CD4-positive, alpha-beta memory T cell (primary cell): ENCODE measurements around the gene LDLRAD4. TPM values are rescaled to one million over a fixed set of nuclear protein-coding genes. Genes with fewer than 3 reads are reported as not detected.

Experiments used
- CTCF ChIA-PET: fragments of 350-600 bp; sonication (Branson Sonifier 250); formaldehyde crosslinking; loops from one replicate; lab custom pipeline; 2021; ENCODE audit warnings: inconsistent platforms; ENCODE audit not compliant: partially characterized antibody; lab: Charles Lee
- POLR2A ChIA-PET: fragments of 350-600 bp; sonication (Branson Sonifier 250); formaldehyde crosslinking; loops from one replicate; lab custom pipeline; 2021; ENCODE audit not compliant: partially characterized antibody; lab: Charles Lee
- DNase-seq, 5 donors: peaks; one replicate each; pipeline versions ENCODE4 v3.0.0 to v3.0.0-alpha.2; 2020 to 2022; ENCODE audit warnings: mixed read lengths in 1 of 5
- H3K27ac ChIP-seq: one replicate; pipeline ENCODE4 v1.7.0; 2013; ENCODE audit warnings: low read depth, low read length
- H3K27me3 ChIP-seq: 2 replicates; pipeline ENCODE4 v1.7.0; 2013; ENCODE audit warnings: mild to moderate bottlenecking, low read length, moderate library complexity; ENCODE audit not compliant: insufficient read depth
- H3K36me3 ChIP-seq: 2 replicates; pipeline ENCODE4 v1.7.0; 2013; ENCODE audit warnings: mild to moderate bottlenecking, low read length, moderate library complexity; ENCODE audit not compliant: insufficient read depth
- H3K4me1 ChIP-seq: 2 replicates; pipeline ENCODE4 v1.7.0; 2013; ENCODE audit warnings: mild to moderate bottlenecking, low read length, moderate library complexity; ENCODE audit not compliant: insufficient read depth
- H3K4me3 ChIP-seq, 2 donors: one replicate each; pipeline ENCODE4 v1.7.0; 2013; ENCODE audit warnings: low read length in 2 of 2, mild to moderate bottlenecking in 1 of 2
- H3K9me3 ChIP-seq, 2 donors: one replicate each; pipeline ENCODE4 v1.7.0; 2013; ENCODE audit warnings: low read length in 2 of 2, control low read depth in 1 of 2; ENCODE audit not compliant: control insufficient read depth in 1 of 2
- H3K27ac Mint-ChIP-seq, 7 donors: one replicate each; pipeline ENCODE4 v1.8.0; 2020 to 2021; ENCODE audit warnings: mixed read lengths in 7 of 7, mild to moderate bottlenecking in 6 of 7, inconsistent platforms in 3 of 7, moderate library complexity in 3 of 7
- H3K27me3 Mint-ChIP-seq, 2 donors: one replicate each; pipeline ENCODE4 v1.8.0; 2020 to 2021; ENCODE audit warnings: mixed read lengths in 2 of 2
- H3K36me3 Mint-ChIP-seq, 2 donors: one replicate each; pipeline ENCODE4 v1.8.0; 2020 to 2021; ENCODE audit warnings: mixed read lengths in 2 of 2, inconsistent platforms in 1 of 2, mild to moderate bottlenecking in 1 of 2
- H3K4me1 Mint-ChIP-seq, 4 donors: one replicate each; pipeline ENCODE4 v1.8.0; 2020 to 2021; ENCODE audit warnings: mixed read lengths in 4 of 4, mild to moderate bottlenecking in 1 of 4
- H3K4me3 Mint-ChIP-seq, 8 donors: one replicate each; pipeline ENCODE4 v1.8.0; 2020 to 2021; ENCODE audit warnings: mixed read lengths in 8 of 8, mild to moderate bottlenecking in 7 of 8, moderate library complexity in 6 of 8, inconsistent platforms in 3 of 8
- H3K9me3 Mint-ChIP-seq, 8 donors: one replicate each; pipeline ENCODE4 v1.8.0; 2020 to 2021; ENCODE audit warnings: mixed read lengths in 8 of 8, mild to moderate bottlenecking in 5 of 8, inconsistent platforms in 3 of 8, moderate library complexity in 1 of 8
- intact Hi-C: fragments of 100-400 bp; cut with micrococcal nuclease; formaldehyde crosslinking; loops from one replicate; pipeline ENCODE4 v1.15.1; 2023
- polyA plus RNA-seq, 2 donors: library from polyadenylated mRNA; unstranded; fragments of 300-500 nt; fragmentation: Illumina TruSeq; gene quantifications; one replicate each; pipeline ENCODE4 v1.2.3, GENCODE V29; 2021
- total RNA-seq, 2 experiments: library from RNA; stranded (reverse); gene quantifications; one replicate each; pipeline ENCODE4 v1.2.3, GENCODE V29; 2021

Gene LDLRAD4
- total and polyA plus RNA-seq, 4 experiments from 2014 or later = 17.4 to 63.0 (median 36.6) TPM

DNA sequence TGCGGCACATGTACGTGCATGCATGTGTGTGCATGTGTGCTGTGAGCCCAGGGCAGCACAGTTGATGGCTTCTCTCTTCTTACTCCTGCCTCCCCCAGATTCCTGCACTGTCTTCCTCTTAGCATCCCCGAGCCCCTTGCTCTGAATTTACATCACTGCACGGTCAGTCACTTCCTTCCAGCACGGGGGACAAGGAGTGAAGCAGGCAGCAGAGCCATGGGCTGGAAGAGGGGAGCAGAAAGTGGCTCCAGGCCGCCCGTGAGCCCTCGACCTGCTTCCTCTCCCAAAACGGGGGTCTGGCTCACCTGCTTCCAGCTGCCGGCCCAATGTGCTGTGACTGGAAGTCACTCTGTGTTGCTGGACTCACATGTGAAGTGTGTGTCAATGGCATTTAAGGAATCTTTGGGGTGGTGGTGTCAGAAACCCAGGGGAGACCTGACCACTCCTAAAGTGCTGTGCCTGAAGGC, 401.7 kb downstream of the LDLRAD4 start:
- DNase-seq = no peak
- no peak overlapping the region for H3K27ac ChIP-seq
- H3K9me3 ChIP-seq = no peaks in the 10 kb centered on the region
- CTCF ChIA-PET = no interaction called here
- H3K27me3 ChIP-seq = no peaks in the 10 kb centered on the region
- H3K4me1 Mint-ChIP-seq = peaks cover 20 to 26% (median 21%) of the 10 kb centered on the region in 4 donors
- no peaks in the 10 kb centered on the region for H3K27me3 Mint-ChIP-seq
- peaks cover 9 to 16% of the 10 kb centered on the region in 2 donors for H3K36me3 Mint-ChIP-seq
- POLR2A ChIA-PET = no interaction called here
- H3K9me3 Mint-ChIP-seq = no peaks in the 10 kb centered on the region
- H3K4me1 ChIP-seq = peaks cover 20% of the 10 kb centered on the region
- H3K27ac Mint-ChIP-seq = peak overlapping the region in 4 of 7 donors; percentile 15 to 60 (median 20)
- intact Hi-C loops = no loop called here
- H3K36me3 ChIP-seq = peaks cover 8% of the 10 kb centered on the region
- H3K4me3 ChIP-seq = no peak overlapping the region
- H3K4me3 Mint-ChIP-seq = no peak overlapping the region

DNA sequence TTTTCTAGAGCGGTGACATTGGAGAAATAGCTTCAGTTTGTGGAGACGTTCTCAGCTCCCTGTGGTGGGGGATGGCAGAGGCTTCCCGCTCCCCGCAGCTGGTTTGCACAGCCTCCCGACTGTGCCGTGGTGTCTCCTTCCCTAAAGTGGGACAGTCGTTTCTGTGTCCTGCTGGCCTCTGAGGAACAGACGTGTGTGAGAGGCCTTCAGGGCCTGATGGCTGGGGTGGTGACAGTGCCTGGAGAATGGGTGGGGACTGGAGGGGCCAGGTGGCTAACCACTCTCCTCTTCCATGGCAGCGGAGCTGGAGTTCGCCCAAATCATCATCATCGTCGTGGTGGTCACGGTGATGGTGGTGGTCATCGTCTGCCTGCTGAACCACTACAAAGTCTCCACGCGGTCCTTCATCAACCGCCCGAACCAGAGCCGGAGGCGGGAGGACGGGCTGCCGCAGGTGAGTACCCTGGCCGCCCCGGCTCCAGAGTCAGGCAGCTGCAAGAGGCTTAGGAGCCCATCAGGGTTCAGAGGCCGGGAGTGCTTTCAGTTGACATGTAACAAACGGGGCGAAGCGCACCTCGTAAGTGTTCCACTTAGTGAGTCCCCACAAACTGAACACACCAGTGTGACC, 402.4 kb downstream of the LDLRAD4 start:
- no peak overlapping the region for H3K4me3 ChIP-seq
- Mint-ChIP-seq H3K36me3 (peaks cover 9 to 16% of the 10 kb centered on the region in 2 donors), H3K27me3 (no peaks in the 10 kb centered on the region), H3K27ac (peak overlapping the region in 1 of 7 donors; percentile 17), H3K4me3 (no peak overlapping the region), H3K4me1 (peaks cover 13 to 20% (median 16%) of the 10 kb centered on the region in 4 donors), H3K9me3 (no peaks in the 10 kb centered on the region)
- peaks cover 13% of the 10 kb centered on the region for H3K4me1 ChIP-seq
- ChIA-PET CTCF (no interaction called here), POLR2A (no interaction called here)
- H3K36me3 ChIP-seq = peaks cover 8% of the 10 kb centered on the region
- H3K27me3 ChIP-seq = no peaks in the 10 kb centered on the region
- no peaks in the 10 kb centered on the region for H3K9me3 ChIP-seq
- H3K27ac ChIP-seq = no peak overlapping the region
- intact Hi-C loops = no loop called here
- DNase-seq = no peak

DNA sequence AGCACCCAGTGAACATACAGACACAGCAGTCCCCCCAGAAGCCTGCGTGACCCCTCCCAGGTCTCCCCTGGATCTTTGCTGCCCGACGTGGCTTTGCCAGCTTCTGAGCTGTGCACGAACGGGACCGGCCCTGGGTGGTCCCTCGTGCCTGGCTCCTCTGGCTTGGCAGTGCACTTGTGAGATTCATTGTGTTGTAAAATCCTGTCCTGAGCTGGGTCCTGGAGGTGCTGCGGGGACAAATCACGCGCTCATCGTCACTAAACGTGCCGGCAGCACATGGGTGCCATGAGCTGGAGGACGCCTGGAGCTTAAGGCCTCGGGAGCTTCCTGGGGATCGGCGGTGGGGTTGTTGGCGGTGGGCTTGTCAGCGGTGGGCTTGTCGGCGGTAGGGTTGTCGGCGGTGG, 402.9 kb downstream of the LDLRAD4 start:
- H3K27ac ChIP-seq = no peak overlapping the region
- H3K4me1 ChIP-seq = peaks cover 8% of the 10 kb centered on the region
- Mint-ChIP-seq H3K27ac (no peak overlapping the region), H3K4me1 (peaks cover 8 to 17% (median 16%) of the 10 kb centered on the region in 4 donors), H3K27me3 (no peaks in the 10 kb centered on the region), H3K36me3 (peaks cover 12 to 20% of the 10 kb centered on the region in 2 donors), H3K4me3 (no peak overlapping the region), H3K9me3 (peaks cover 0 to 1% (median 0%) of the 10 kb centered on the region in 8 donors)
- no peak overlapping the region for H3K4me3 ChIP-seq
- peaks cover 8% of the 10 kb centered on the region for H3K36me3 ChIP-seq
- no peak for DNase-seq
- intact Hi-C loops = no loop called here
- CTCF ChIA-PET = interaction anchor here (1.1 kb wide), 1 partner anchor 7 kb away, joined by 3 read pairs; no protein-coding TSS in a partner anchor
- H3K27me3 ChIP-seq = no peaks in the 10 kb centered on the region
- POLR2A ChIA-PET = no interaction called here
- H3K9me3 ChIP-seq = no peaks in the 10 kb centered on the region

DNA sequence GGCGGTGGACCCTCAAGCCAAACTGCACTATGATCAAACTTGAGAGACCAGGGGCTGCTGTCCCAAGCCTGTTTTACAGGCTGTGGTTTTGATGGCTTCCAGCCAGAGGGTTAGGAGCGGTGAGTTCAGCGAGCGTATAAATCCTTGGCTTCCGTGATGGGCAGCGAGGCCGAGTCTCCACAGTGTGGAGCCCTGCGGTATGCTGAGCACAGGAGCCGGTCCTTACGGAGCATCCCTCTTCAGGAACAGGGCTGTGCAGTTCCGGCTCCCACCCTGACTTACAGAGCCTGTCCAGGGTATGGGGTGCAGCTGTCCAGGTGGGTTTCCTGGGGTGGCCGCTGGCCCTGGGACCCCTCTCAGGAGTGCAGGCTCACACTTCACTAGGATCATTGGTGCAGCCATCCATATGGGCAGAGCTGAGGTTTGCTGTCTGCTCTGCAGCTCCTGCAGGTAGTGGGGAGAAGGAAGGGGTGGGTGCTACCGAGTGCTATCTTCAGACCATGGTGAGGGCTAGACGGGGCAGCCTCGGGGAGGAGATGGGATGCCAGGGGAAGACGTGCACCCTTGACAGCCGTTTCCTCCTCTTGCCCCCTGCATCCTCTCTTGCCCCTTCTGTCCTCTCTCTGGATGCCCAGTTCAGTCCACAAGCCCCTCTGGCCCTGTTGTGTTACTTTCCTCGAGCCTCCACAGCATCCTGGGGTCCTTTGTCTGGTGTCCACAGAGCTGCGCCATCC, 403.5 kb downstream of the LDLRAD4 start:
- Histone ChIP-seq H3K27me3 (no peaks in the 10 kb centered on the region), H3K4me3 (no peak overlapping the region), H3K4me1 (peaks cover 2% of the 10 kb centered on the region), H3K36me3 (peaks cover 8% of the 10 kb centered on the region), H3K27ac (no peak overlapping the region), H3K9me3 (no peaks in the 10 kb centered on the region)
- Mint-ChIP-seq H3K27ac (no peak overlapping the region), H3K36me3 (peaks cover 12 to 20% of the 10 kb centered on the region in 2 donors), H3K9me3 (peaks cover 0 to 1% (median 0%) of the 10 kb centered on the region in 8 donors), H3K27me3 (no peaks in the 10 kb centered on the region), H3K4me1 (peaks cover 8 to 15% (median 12%) of the 10 kb centered on the region in 4 donors), H3K4me3 (no peak overlapping the region)
- DNase-seq = no peak
- ChIA-PET CTCF (interaction anchor here (1.1 kb wide), 1 partner anchor 8 kb away, joined by 3 read pairs; no protein-coding TSS in a partner anchor), POLR2A (no interaction called here)
- intact Hi-C loops = no loop called here

- POLR2A ChIA-PET = no interaction called here
- no peaks in the 10 kb centered on the region for H3K27me3 ChIP-seq
- no peaks in the 10 kb centered on the region for H3K9me3 ChIP-seq
- no peak overlapping the region for H3K27ac ChIP-seq
- H3K4me3 ChIP-seq = no peak overlapping the region
- Mint-ChIP-seq H3K27ac (peak overlapping the region in 1 of 7 donors; percentile 37), H3K27me3 (no peaks in the 10 kb centered on the region), H3K36me3 (peaks cover 12 to 20% of the 10 kb centered on the region in 2 donors), H3K4me1 (peaks cover 5 to 13% (median 8%) of the 10 kb centered on the region in 4 donors), H3K9me3 (peaks cover 0 to 1% (median 0%) of the 10 kb centered on the region in 8 donors), H3K4me3 (no peak overlapping the region)
- CTCF ChIA-PET = interaction anchor here (1.1 kb wide), 2 partner anchors 8 to 9 kb away, joined by 3 to 4 read pairs; no protein-coding TSS in a partner anchor
- intact Hi-C loops = no loop called here
- H3K4me1 ChIP-seq = no peaks in the 10 kb centered on the region
- DNase-seq = no peak
- peaks cover 8% of the 10 kb centered on the region for H3K36me3 ChIP-seq
Measured at GRCh38 chr18:13622751-13623150, 404.2 kb downstream of the LDLRAD4 start.

DNA sequence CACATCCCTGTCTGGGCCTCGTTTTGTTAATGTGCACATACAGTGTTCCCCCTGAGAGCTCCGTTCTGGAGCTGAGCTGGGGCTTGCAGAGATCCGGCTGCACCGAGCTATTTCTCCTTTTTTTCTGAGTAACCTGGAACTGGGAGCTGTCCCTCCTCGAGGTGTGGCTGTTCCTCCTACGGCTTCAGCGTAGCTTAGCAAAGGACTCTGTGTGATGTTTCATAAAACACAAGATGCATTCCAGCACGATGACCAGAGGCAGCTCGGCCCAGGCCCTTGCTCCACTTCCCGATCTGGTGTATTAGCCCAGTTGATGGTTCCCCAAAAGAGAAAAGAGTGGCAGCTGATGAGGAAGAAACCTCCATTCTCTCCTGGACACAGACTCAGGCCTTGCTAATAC, 404.8 kb downstream of the LDLRAD4 start:
- H3K36me3 ChIP-seq = peaks cover 8% of the 10 kb centered on the region
- Mint-ChIP-seq H3K9me3 (peaks cover 0 to 1% (median 0%) of the 10 kb centered on the region in 8 donors), H3K4me1 (peaks cover 2 to 10% (median 8%) of the 10 kb centered on the region in 4 donors), H3K36me3 (peaks cover 12 to 20% of the 10 kb centered on the region in 2 donors), H3K27me3 (no peaks in the 10 kb centered on the region), H3K27ac (no peak overlapping the region), H3K4me3 (no peak overlapping the region)
- no peak overlapping the region for H3K4me3 ChIP-seq
- H3K9me3 ChIP-seq = no peaks in the 10 kb centered on the region
- POLR2A ChIA-PET = no interaction called here
- no peak for DNase-seq
- no peak overlapping the region for H3K27ac ChIP-seq
- no peaks in the 10 kb centered on the region for H3K4me1 ChIP-seq
- intact Hi-C loops = no loop called here
- CTCF ChIA-PET = interaction anchor here (1.1 kb wide), 1 partner anchor 9 kb away, joined by 4 read pairs; no protein-coding TSS in a partner anchor
- no peaks in the 10 kb centered on the region for H3K27me3 ChIP-seq

DNA sequence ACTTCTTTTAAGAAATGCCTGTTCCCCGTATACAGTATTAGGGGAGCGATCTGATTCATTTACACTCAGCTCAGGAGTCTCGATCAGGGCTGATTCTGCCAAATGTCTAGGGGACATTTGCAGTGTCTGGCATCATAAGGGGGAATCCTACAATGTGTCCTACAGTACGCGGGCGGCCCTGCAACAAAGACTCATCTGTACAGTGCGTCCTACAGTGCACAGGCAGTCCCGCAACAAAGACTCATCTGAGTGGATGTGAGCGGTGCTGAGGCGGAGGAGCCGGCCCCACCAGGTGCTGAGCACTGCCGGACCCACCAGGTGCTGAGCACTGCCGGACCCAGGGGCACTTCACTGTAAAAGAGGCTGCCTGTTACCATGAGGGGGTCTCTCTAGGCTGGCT, 405.3 kb downstream of the LDLRAD4 start:
- peaks cover 2 to 13% (median 8%) of the 10 kb centered on the region in 4 donors for H3K4me1 Mint-ChIP-seq
- Histone ChIP-seq H3K4me3 (no peak overlapping the region), H3K27ac (no peak overlapping the region), H3K4me1 (no peaks in the 10 kb centered on the region), H3K36me3 (peaks cover 8% of the 10 kb centered on the region), H3K9me3 (no peaks in the 10 kb centered on the region), H3K27me3 (no peaks in the 10 kb centered on the region)
- POLR2A ChIA-PET = no interaction called here
- peak overlapping the region in 3 of 7 donors; percentile 24 to 78 (median 29) for H3K27ac Mint-ChIP-seq
- H3K36me3 Mint-ChIP-seq = peaks cover 12 to 20% of the 10 kb centered on the region in 2 donors
- H3K27me3 Mint-ChIP-seq = no peaks in the 10 kb centered on the region
- no peak for DNase-seq
- intact Hi-C loops = no loop called here
- H3K9me3 Mint-ChIP-seq = peaks cover 0 to 1% (median 0%) of the 10 kb centered on the region in 8 donors
- H3K4me3 Mint-ChIP-seq = no peak overlapping the region
- CTCF ChIA-PET = interaction anchor here (1.1 to 1.9 kb wide), 2 partner anchors 10 to 408 kb away, joined by 4 to 7 read pairs; no protein-coding TSS in a partner anchor
